ENCODE measurements around the gene SNX9. TPM values are rescaled to one million over a fixed set of nuclear protein-coding genes. Genes with fewer than 3 reads are reported as not detected.
"Not testable (repeated sequence)": the region's sequence is repeated elsewhere in the genome, so short reads cannot be mapped to it uniquely, and the experiment has no call there.

Gene SNX9
- total and polyA plus RNA-seq, 2 of the 8 experiments (the other 6 are each of a cell fraction or from before 2014, with no cell fraction given) = 11.8 to 23.2 TPM

DNA sequence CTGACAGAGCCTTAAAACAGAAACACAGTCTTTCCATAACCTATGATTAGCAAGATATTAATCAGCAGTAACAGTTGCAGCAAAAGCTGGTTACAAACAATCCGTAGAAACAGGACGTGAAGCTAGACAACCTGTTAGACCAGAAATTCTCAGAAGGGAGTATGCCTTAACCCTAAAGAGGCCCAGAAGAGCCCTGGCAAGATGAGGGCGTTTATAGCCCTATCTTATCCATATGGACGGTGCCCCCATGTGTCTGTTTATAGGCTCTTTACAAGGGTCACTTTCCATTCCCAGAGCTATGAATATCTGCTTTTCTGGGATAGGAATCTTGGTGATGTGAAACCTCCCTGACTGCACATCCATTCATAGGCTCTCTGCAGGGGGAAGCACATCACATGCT, 77.7 kb downstream of the SNX9 start:
- H3K4ac ChIP-seq (replicated peaks; ENCODE audit: insufficient read length, low read depth, low read length); H4K5ac ChIP-seq (ENCODE audit: insufficient read length, low read depth, low read length); H4K20me1 ChIP-seq (replicated peaks in 1 of 2; ENCODE audit: control insufficient read depth in 1 of 2, insufficient read depth in 2 of 2, low read length in 2 of 2); H3K4me2 ChIP-seq (ENCODE audit: insufficient read depth in 1 of 2, low read depth in 2 of 2, low read length in 2 of 2); H3K79me2 ChIP-seq (ENCODE audit: control insufficient read depth in 1 of 2, insufficient read depth in 2 of 2, low read length in 2 of 2); H2AFZ ChIP-seq (ENCODE audit: low read length); H2BK120ac ChIP-seq (replicated peaks; ENCODE audit: low read depth, low read length); H3K9me3 ChIP-seq (ENCODE audit: insufficient read depth in 2 of 2, low read depth in 1 of 2, low read length in 1 of 2); H3K27ac ChIP-seq (ENCODE audit: low read depth, low read length); H3K4me3 ChIP-seq (ENCODE audit: extremely low read depth in 1 of 4, insufficient read depth in 2 of 4, low read depth in 3 of 4, low read length in 4 of 4); H3K56ac ChIP-seq (replicated peaks; ENCODE audit: insufficient read length, low read depth, low read length); H3K9ac ChIP-seq (replicated peaks in 1 of 4; ENCODE audit: extremely low read depth in 1 of 4, low read depth in 3 of 4, low read length in 3 of 4); H4K91ac ChIP-seq (replicated peaks; ENCODE audit: insufficient read length, low read length); H3K14ac ChIP-seq (ENCODE audit: insufficient read length); POLR2A ChIA-PET (ENCODE audit: partially characterized antibody); H3K23me2 ChIP-seq (ENCODE audit: low read depth, low read length); H3K18ac ChIP-seq (ENCODE audit: extremely low read depth, low read length); H2BK20ac ChIP-seq (ENCODE audit: low read length); H3K23ac ChIP-seq (ENCODE audit: insufficient read length); H3K27me3 ChIP-seq (replicated peaks in 1 of 4; ENCODE audit: control insufficient read depth in 3 of 4, extremely low read depth in 1 of 4, insufficient read depth in 3 of 4, low read length in 3 of 4); H2BK12ac ChIP-seq (ENCODE audit: low read depth, low read length); H2AK5ac ChIP-seq (ENCODE audit: low read depth, low read length); FAIRE-seq; H2BK5ac ChIP-seq (ENCODE audit: low read depth, low read length); H2BK15ac ChIP-seq (ENCODE audit: low read length); H4K8ac ChIP-seq (ENCODE audit: extremely low read depth, insufficient read depth, low read length); H3K79me1 ChIP-seq (ENCODE audit: low read depth, low read length); DNase-seq (ENCODE audit: low read depth in 1 of 2, low spot score in 2 of 2): not testable (repeated sequence)
- peaks cover 0 to 12% (median 5%) of the 10 kb centered on the region in 4 experiments; a peak in 5 of 7 replicates for H3K4me1 ChIP-seq (replicated peaks in 1 of 4; ENCODE audit: control insufficient read depth in 3 of 4, insufficient read depth in 4 of 4, low read length in 3 of 4)
- peaks cover 0 to 13% (median 3%) of the 10 kb centered on the region in 4 experiments; a peak in 4 of 8 replicates for H3K36me3 ChIP-seq (ENCODE audit: control insufficient read depth in 2 of 4, insufficient read depth in 4 of 4, low read length in 3 of 4)
- WGBS, 2 experiments (ENCODE audit: extremely low coverage in 1 of 2, insufficient coverage in 1 of 2, insufficient read length in 1 of 2, insufficient replicate concordance in 2 of 2, low coverage in 1 of 2, low lambda C conversion rate in 2 of 2, missing lambda C conversion rate in 1 of 2) = 75% methylated on average over 4 of the region's 4 CpGs; no CpG with 5 or more reads in 1 of the 2 experiments
- CTCF ChIA-PET (ENCODE audit: partially characterized antibody) = interaction anchor here (0.9 to 3.2 kb wide), 4 partner anchors 8 to 25 kb away, joined by 4 to 14 read pairs (median 4); no protein-coding TSS in a partner anchor

All from H1 (cell line).